SIG-M5 treated with dmso at 0.1 percent for 504 hours (cell line): ENCODE measurements around the gene ANXA5.
A peak's percentile ranks its signal among the peaks of the same experiment; 100 is the strongest.
"Not testable (repeated sequence)": the region's sequence is repeated elsewhere in the genome, so short reads cannot be mapped to it uniquely, and the experiment has no call there.

Source experiments
- DNase-seq: peaks from one replicate; lab custom pipeline; 2025; ENCODE audit not compliant: unreplicated experiment; lab: John Stamatoyannopoulos, UW

ANXA5 gene

DNA sequence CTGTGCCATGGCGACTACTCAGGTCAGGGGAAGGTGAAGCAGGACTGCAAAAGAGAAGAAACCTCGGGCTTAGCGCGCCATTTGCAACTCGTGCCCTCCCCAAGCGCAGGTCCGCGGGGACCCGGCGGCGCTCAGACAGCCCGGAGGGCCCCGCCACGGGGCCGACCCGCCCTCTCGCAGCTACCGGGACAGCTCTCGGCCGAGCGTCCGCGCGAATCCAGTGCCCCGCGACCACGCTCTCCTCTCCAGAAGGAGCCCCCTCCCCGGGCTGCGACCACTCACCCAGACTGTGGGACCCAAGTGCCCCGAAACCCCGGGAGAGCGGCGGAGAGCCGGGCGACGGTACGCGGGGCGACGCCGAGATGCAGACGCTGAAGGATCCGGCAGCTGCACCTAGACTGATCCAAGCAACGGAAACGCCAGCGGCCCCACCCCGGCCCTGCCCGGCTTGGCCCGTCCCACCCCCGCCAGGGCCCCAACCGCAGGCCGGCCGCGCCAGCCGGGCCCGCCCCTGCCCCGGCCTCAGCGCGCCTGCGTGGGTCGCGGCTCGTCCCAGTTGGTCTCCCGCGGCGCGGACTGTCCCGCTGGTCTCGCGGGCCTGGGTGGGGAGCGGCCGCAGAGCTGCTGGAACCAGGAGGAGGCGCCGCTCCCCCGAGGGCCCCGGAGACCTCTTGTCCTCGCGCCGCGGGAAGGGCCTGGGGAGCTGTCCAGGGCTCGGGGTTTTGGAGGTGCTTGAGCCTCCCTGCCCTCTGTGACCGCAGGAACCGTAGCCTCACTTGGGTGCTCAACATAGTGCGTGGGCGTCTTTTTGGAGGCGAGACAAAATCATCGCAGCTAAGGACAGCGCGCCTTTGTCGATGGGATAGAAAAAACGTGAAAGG, at the start of gene ANXA5:
TSS of gene ANXA5 (minus strand) at position 400 of the 881 bp plus-strand sequence. CDS start at position 9, 391 bp downstream.
- peak; percentile 56 for DNase-seq

DNA sequence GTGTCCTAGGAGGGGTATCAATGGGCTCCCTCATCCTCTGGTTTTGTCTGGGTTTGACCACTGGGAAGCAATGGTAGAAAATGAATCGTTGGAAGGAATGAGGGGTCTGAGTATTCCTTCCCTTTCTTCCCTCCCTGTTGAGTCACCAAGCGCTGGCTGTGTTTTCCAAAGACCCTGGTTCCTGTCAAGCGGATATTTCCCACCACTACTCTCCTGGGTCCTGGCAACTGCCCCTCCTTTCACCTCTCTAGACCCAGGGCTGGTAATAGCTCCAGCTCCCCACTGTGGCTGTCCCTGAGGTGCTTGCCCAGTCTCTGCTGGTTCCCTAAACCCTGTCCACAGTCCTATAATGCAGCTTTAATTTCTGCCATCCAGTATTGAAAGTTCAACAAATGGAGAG, 46.0 kb upstream of the ANXA5 start:
- DNase-seq = no peak

DNA sequence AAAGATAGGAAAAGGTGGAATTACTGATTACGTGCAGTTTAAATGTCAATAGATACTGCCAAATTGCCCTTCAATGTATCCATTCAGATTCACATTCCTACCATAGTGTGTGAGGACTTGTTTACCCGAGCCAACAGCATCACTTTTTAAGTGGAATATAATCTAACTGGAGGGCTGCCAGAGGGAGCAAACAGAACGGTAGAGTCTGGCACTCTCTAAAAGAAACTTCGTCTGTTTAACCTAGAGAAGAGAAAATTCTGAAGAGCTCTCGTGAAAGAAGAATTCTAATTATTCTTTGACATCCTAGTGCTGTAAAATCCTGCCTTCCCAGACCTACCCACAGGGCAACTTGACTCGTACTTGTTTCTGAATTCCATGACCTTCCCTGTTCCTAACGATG, 45.0 kb upstream of the ANXA5 start:
- no peak for DNase-seq

DNA sequence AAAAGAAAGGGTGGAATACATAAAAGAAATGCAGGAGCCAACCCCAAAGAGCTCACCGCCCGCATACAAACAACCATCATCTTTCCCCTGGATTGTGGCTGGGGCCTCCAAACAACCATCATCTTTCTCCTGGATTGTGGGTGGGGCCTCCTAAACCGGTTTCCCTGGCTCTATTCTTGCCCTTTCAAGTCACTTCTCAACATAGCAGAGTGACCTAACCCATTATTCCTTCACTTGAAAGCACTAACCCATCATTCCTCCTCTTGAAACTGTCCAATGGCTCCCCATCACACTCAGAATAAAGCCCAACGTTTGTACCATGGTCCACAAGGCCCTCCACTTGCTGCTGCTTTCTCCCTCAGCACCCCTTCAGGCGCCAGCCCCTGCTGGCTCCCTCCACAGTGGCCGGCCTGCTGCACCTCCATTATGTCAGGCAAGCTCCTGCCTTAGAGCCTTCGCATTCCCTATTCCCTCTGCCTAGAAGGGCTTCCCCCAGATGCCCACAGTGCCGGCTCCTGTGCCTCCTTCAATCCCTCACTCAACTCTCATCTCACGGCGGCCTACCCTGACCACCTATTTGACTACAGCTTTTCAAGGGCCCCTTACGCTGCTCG, 44.1 kb upstream of the ANXA5 start:
- DNase-seq = no peak

GRCh38 chr4:121739575-121739974, 42.8 kb upstream of the ANXA5 start:
- no peak for DNase-seq

DNA sequence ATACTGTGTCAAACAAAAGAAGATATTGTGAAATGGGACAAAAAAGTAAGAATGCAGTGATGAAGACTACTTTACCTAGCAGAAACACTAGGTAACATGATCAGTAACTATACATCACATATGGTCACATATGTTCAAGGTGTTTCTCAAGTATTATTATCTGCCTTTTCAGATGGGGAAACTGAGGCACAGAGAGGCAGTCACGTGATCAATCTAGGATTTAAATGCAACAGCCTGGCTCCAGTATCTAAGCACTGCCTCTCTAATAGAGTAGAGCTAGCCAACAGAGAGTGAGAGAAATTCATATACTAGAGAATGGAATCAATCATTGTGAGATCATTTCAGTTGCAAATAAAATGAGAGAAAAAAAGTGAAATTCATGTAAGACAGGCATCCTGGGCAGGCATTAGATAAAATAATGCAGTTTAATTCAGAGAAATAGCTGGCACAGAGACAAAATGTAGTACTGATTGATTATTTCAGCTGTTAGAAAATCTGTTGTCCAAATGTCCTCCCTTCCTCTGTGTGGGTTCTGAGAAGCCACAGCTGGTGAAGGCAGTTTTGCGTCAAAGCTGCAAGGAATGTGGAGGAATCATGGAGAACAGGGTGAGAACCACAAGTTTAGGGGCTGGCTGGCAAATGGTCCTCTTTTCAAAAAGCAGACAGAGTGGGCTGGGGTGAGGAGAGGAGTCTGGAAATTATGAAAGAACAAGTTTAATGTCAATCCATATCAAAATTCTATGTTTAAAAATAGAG, 42.2 kb upstream of the ANXA5 start:
- no peak for DNase-seq

DNA sequence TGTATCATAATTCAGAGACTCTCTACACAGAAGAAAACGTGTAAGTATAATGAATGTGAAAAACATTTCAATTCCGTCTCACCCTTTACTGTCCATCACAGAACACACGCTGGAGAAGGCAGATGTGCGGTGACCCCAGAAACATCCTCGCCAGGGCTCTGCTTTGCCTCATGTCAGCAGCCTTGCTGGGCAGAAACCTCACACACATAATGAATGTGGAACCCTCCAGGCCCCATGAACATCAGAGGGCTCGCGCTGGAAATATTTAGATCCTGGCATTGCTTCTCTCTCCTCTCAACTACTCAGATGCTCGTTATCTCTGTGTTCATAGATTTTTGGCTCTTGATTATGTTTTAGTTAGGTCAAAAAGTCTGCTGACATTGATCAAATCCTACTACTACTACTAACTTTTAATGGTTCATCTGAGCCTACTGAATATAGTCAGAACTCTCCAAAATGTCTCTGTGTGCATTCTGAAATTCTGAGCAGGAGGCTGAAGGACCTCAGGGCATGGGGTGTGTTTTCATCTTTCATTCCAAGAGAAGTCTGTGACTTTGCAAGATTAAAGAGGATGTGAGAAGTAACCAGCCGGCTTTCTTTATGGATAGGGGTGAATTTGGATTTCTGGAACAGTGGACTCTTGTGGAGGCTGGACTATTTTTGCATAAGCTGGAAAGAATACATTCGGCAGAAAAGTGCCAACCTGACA, 41.2 kb upstream of the ANXA5 start:
- no peak for DNase-seq

- DNase-seq = peak; percentile 31
Measured at GRCh38 chr4:121736735-121737351, 40.1 kb upstream of the ANXA5 start.

- no peak for DNase-seq
Measured at GRCh38 chr4:121734571-121734970, 37.8 kb upstream of the ANXA5 start.

- DNase-seq = no peak
Measured at GRCh38 chr4:121733942-121734341, 37.2 kb upstream of the ANXA5 start.

DNA sequence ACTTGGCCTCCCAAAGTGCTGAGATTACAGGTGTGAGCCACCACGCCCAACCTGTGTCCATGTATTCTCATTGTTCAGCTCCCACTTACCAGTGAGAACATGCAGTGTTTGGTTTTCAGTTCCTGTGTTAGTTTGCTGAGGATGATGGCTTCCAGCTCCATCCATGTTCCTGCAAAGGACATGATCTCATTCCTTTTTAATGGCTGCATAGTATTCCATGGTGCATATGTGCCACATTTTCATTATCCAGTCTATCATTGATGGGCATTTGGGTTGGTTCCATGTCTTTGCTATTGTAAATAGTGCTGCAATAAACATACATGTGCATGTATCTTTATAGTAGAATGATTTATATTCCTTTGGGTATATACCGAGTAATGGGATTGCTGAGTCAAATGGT, 33.0 kb upstream of the ANXA5 start:
- DNase-seq = not testable (repeated sequence)

DNA sequence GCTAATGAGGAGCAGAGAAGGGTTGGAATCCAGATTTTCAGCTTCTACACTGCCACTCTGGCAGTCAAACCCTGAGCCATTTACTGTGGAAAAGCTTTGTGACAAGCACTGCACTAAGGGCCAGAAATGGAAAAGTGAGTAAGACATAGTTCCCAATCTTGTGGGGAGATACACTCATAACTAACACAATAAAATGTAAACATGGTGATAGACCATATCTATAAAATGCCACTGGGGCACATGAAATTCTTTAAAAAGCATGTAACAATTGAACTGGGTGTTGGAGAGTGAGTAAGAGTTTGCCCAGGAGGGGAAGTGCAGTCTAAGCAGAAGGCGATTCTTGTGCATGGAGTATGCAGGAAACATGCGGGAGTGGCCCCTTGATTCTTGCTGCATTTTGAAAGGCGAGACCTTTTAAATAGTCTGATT, 32.0 kb upstream of the ANXA5 start:
- no peak for DNase-seq

DNA sequence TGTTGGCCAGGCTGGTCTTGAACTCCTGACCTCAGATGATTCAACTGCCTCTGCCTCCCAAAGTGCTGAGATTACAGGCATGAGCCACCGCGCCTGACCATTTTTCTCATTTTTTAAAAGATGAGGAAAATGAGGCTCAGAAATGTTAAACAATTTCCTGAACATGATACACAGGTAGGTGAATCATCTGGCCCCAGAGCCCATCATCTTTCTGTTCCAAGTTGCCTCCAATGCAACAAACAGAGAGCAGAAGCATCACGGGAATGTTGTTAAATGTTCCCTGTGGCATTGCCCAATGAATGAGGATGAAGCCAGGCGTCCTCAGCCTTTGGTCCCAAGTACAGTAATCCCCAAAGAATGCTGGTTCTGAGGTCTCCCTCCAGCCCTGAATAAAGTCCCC, 31.3 kb upstream of the ANXA5 start:
- DNase-seq = no peak

DNA sequence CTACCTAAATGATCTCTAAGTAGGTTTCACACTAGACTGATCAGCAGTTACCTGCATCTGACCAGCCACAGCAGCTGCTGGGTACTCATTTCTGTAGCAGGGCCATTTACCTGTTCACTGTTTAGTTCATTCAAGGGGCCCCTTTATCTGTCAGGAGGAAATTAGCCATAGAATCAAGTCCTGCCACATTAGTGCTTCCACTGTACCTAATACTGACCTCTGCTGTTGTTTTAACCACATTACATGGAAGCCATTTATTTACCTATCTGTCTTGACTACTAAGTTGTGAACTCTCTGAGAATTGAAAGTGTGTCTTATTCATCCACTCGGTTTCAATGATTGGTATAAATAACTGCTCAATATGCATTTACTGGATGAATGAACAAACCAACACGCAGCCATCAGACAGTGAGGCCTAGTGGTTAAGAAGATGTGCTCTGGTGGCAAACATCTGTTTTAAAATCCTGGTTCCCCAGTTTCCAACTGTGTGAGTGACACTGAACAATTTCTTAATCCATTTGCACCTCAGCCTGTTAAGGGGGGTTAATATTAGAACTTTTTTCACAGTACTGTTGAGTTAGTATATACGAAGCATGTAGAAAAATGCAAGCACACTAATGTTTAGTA, 30.0 kb upstream of the ANXA5 start:
- DNase-seq = peak; percentile 44

GRCh38 chr4:121724671-121725070, 27.9 kb upstream of the ANXA5 start:
- DNase-seq = no peak

GRCh38 chr4:121721700-121722099, 24.9 kb upstream of the ANXA5 start:
- DNase-seq = no peak

GRCh38 chr4:121720109-121720508, 23.3 kb upstream of the ANXA5 start:
- DNase-seq = no peak

DNA sequence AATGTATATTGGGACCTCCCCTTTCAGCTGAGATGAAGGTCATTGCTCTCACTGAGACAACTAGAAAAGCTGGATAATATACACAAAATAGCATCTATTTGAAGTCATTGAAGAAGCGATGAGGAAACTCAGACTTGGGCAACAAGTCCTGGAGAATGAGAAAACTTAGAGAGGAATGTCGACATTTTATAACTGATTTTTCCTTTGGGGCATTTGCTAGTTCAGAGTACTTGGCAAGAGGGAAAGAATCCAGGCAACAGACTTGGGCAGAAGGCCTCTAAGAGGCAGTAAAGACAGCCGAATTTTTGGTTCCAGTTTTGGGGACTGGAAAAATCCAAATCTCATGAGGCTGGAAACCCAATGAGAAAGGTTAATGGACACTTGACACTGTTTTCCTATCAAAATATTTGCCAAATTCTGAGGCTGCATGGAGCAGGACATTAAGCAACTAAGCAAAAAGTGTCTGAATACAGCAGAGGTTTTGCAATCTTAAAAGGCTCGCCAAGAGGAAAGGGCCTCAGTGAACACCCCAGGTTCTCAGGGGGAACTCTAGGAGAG, 21.0 kb upstream of the ANXA5 start:
- DNase-seq = no peak

DNA sequence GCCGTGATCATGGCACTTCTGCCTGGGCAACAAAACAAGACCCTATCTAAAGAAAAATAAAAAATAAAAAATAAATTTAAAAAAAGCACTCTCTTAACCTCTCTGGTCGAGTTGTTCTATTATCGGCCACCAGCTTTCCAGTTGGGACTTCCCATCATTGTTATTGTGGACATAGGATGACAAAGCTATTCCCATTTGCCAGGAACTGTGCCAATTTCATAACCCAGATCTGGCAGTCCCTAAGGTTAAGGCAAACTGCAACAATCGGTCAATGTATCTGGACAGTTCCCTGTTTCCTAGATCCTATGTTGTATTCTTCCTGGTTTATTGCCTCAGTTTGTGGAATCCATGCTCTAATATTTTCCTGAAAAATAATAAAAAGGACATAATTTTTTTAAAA, 17.8 kb upstream of the ANXA5 start:
- no peak for DNase-seq

GRCh38 chr4:121712783-121713182, 16.0 kb upstream of the ANXA5 start:
- DNase-seq = no peak
